IMR-90 (cell line): ENCODE results near the gene JADE2. TPM values are rescaled to one million over a fixed set of nuclear protein-coding genes. Genes with fewer than 3 reads are reported as not detected.

ENCODE experiments used
- ATAC-seq: fragments of 200-7000 bp; cut with Tn5 transposase; 2 replicates; pipeline ENCODE4 v1.9.1; 2020; ENCODE audit warnings: low read depth, mild to moderate bottlenecking, moderate library complexity
- BruUV-seq: library from RNA; stranded (reverse); fragments of 400-500 nt; replicated peaks from 2 replicates; lab custom pipeline; 2021; lab: Mats Ljungman, UMichigan
- CTCF ChIA-PET: fragments of 300-600 bp; formaldehyde crosslinking; extraction: SDS; loops from one replicate; lab custom pipeline; 2021; ENCODE audit warnings: antibody characterized with exemption; lab: Yijun Ruan, JAX
- POLR2A ChIA-PET: fragments of 300-600 bp; sonication (Branson Sonifier 250); formaldehyde crosslinking; loops from one replicate; lab custom pipeline; 2022; ENCODE audit warnings: antibody characterized with exemption; ENCODE audit not compliant: unreplicated experiment; lab: Charles Lee
- DNase-seq: peaks from one replicate; pipeline ENCODE4 v3.0.0; 2013
- H2AFZ ChIP-seq: replicated peaks from 2 replicates; pipeline ENCODE3; 2013; ENCODE audit warnings: low read length, mild to moderate bottlenecking; ENCODE audit not compliant: poor library complexity
- H2AK5ac ChIP-seq: 2 replicates; pipeline ENCODE4 v1.6.1; 2013; ENCODE audit warnings: low read depth, low read length, inconsistent platforms
- H2AK9ac ChIP-seq: replicated peaks from 2 replicates; pipeline ENCODE3; 2013; ENCODE audit warnings: mild to moderate bottlenecking, low read depth, low read length, moderate library complexity; ENCODE audit not compliant: poor library complexity
- H2BK120ac ChIP-seq: 2 replicates; pipeline ENCODE4 v1.6.1; 2013; ENCODE audit warnings: low read depth, low read length, inconsistent platforms
- H2BK15ac ChIP-seq: 3 replicates; pipeline ENCODE4 v1.6.1; 2013; ENCODE audit warnings: low read depth, low read length, inconsistent platforms
- H2BK20ac ChIP-seq: 2 replicates; pipeline ENCODE4 v1.6.1; 2013; ENCODE audit warnings: low read depth, mild to moderate bottlenecking, inconsistent platforms, low read length, moderate library complexity
- H2BK5ac ChIP-seq: 2 replicates; pipeline ENCODE4 v1.6.1; 2013; ENCODE audit warnings: mild to moderate bottlenecking, low read depth, low read length, inconsistent platforms; ENCODE audit not compliant: poor library complexity, severe bottlenecking
- H3K14ac ChIP-seq: replicated peaks from 2 replicates; pipeline ENCODE4 v1.6.1; 2013; ENCODE audit warnings: low read depth, low read length, inconsistent platforms
- H3K18ac ChIP-seq: 2 replicates; pipeline ENCODE4 v1.6.1; 2013; ENCODE audit warnings: low read depth, low read length, control low read depth
- H3K23ac ChIP-seq: 2 replicates; pipeline ENCODE4 v1.6.1; 2013; ENCODE audit warnings: low read depth, low read length, inconsistent platforms
- H3K27ac ChIP-seq: 2 replicates; pipeline ENCODE4 v1.5.1; 2013; ENCODE audit warnings: mild to moderate bottlenecking, control low read depth, low read length; ENCODE audit not compliant: insufficient read depth
- H3K27me3 ChIP-seq: 2 replicates; pipeline ENCODE4 v1.6.1; 2013; ENCODE audit warnings: low read length; ENCODE audit not compliant: control insufficient read depth, insufficient read depth
- H3K36me3 ChIP-seq: 2 replicates; pipeline ENCODE4 v1.6.1; 2013; ENCODE audit warnings: low read length, mixed read lengths; ENCODE audit not compliant: control insufficient read depth, insufficient read depth
- H3K4ac ChIP-seq: 2 replicates; pipeline ENCODE4 v1.6.1; 2013; ENCODE audit warnings: low read depth, low read length, inconsistent platforms
- H3K4me1 ChIP-seq: 2 replicates; pipeline ENCODE4 v1.6.1; 2013; ENCODE audit warnings: low read length, mixed read lengths; ENCODE audit not compliant: control insufficient read depth, insufficient read depth
- H3K4me2 ChIP-seq: 2 replicates; pipeline ENCODE4 v1.6.1; 2013; ENCODE audit warnings: low read depth, mild to moderate bottlenecking, control low read depth, low read length, moderate library complexity
- H3K4me3 ChIP-seq: 2 replicates; pipeline ENCODE4 v1.5.1; 2013; ENCODE audit warnings: low read depth, mild to moderate bottlenecking, control low read depth, low read length, moderate library complexity; ENCODE audit not compliant: insufficient read depth
- H3K56ac ChIP-seq: 2 replicates; pipeline ENCODE4 v1.6.1; 2013; ENCODE audit warnings: low read length, inconsistent platforms; ENCODE audit not compliant: insufficient read depth; ENCODE audit errors: extremely low read depth
- H3K79me1 ChIP-seq, 2 experiments: 2 replicates each; pipeline ENCODE4 v1.6.1; 2013; ENCODE audit warnings: low read length in 2 of 2, inconsistent platforms in 1 of 2, low read depth in 1 of 2
- H3K9ac ChIP-seq: 2 replicates; pipeline ENCODE4 v1.6.1; 2013; ENCODE audit warnings: low read depth, low read length, control low read depth
- H3K9me1 ChIP-seq: 2 replicates; pipeline ENCODE4 v1.6.1; 2013; ENCODE audit warnings: low read length, inconsistent platforms; ENCODE audit not compliant: insufficient read depth
- H3K9me3 ChIP-seq: 2 replicates; pipeline ENCODE4 v1.6.1; 2013; ENCODE audit warnings: low read length; ENCODE audit not compliant: control insufficient read depth, insufficient read depth
- H4K20me1 ChIP-seq: 2 replicates; pipeline ENCODE4 v1.6.1; 2013; ENCODE audit warnings: low read length, inconsistent platforms; ENCODE audit not compliant: insufficient read depth
- H4K5ac ChIP-seq: 2 replicates; pipeline ENCODE4 v1.6.1; 2013; ENCODE audit warnings: mild to moderate bottlenecking, low read depth, low read length, control low read depth
- H4K8ac ChIP-seq, 2 experiments: 2 replicates each; pipeline ENCODE4 v1.6.1; 2013; ENCODE audit warnings: low read depth in 2 of 2, low read length in 2 of 2, control low read depth in 1 of 2, inconsistent platforms in 1 of 2
- H4K91ac ChIP-seq: 2 replicates; pipeline ENCODE4 v1.6.1; 2013; ENCODE audit warnings: low read depth, low read length, inconsistent platforms; ENCODE audit not compliant: insufficient read depth
- CEBPB ChIP-seq: IDR thresholded peaks from 2 replicates; pipeline ENCODE4 v1.6.1; 2012; ENCODE audit warnings: low read depth, low read length, improper control_type of control experiment
- CTCF ChIP-seq: conservative IDR thresholded peaks from 2 replicates; pipeline ENCODE4 v1.5.1; 2012; ENCODE audit warnings: mild to moderate bottlenecking, low read depth, low read length, improper control_type of control experiment
- MAZ ChIP-seq: IDR thresholded peaks from 2 replicates; pipeline ENCODE4 v1.6.1; 2012; ENCODE audit warnings: low read depth, mild to moderate bottlenecking, low read length, improper control_type of control experiment, moderate library complexity, borderline replicate concordance
- MXI1 ChIP-seq: IDR thresholded peaks from 2 replicates; pipeline ENCODE4 v1.6.1; 2012; ENCODE audit warnings: low read depth, mild to moderate bottlenecking, low read length, moderate library complexity, borderline replicate concordance
- POLR2A ChIP-seq: IDR thresholded peaks from 2 replicates; pipeline ENCODE4 v1.6.1; 2012; ENCODE audit warnings: mild to moderate bottlenecking, low read depth, low read length
- RAD21 ChIP-seq: IDR thresholded peaks from 2 replicates; pipeline ENCODE4 v1.6.1; 2012; ENCODE audit warnings: low read length, improper control_type of control experiment
- RCOR1 ChIP-seq: IDR thresholded peaks from 2 replicates; pipeline ENCODE4 v1.6.1; 2012; ENCODE audit warnings: mild to moderate bottlenecking, low read length, improper control_type of control experiment; ENCODE audit not compliant: insufficient replicate concordance
- RFX5 ChIP-seq: IDR thresholded peaks from 2 replicates; pipeline ENCODE4 v1.8.0; 2012; ENCODE audit warnings: low read depth, mild to moderate bottlenecking, low read length, moderate library complexity
- SMC3 ChIP-seq: fragments of 150-350 bp; IDR thresholded peaks from 2 replicates; pipeline ENCODE4 v1.6.1; 2016; ENCODE audit warnings: low read depth, mild to moderate bottlenecking, antibody characterized with exemption, low read length, moderate library complexity
- USF2 ChIP-seq: fragments of 150-350 bp; IDR thresholded peaks from 2 replicates; pipeline ENCODE4 v1.6.1; 2017; ENCODE audit warnings: mild to moderate bottlenecking, antibody characterized with exemption, low read length, low read depth
- WGBS, 2 experiments: methylation state at CpG; one replicate each; pipeline versions ENCODE4 v1.1.5 to v1.1.7; 2013; ENCODE audit warnings: missing lambda C conversion rate in 2 of 2; ENCODE audit not compliant: insufficient read length in 1 of 2; ENCODE audit errors: extremely low coverage in 2 of 2; 5-methylcytosine and 5-hydroxymethylcytosine counted together
- dilution Hi-C: fragments of 300-500 bp; cut with HindIII; formaldehyde crosslinking; loops from one replicate; pipeline ENCODE4 v1.14.3; 2018; ENCODE audit warnings: low sequenced_read_pairs; ENCODE audit not compliant: unreplicated experiment
- in situ Hi-C: fragments of 300-500 bp; cut with MboI; formaldehyde crosslinking; loops from 3 replicates; pipeline ENCODE4 v1.14.3; 2019; ENCODE audit warnings: low sequenced_read_pairs, inconsistent platforms, mixed read lengths
- intact Hi-C: fragments of 100-400 bp; cut with micrococcal nuclease; formaldehyde crosslinking; loops from 2 replicates; pipeline ENCODE4 v1.10.0; 2022
- polyA plus RNA-seq, 3 experiments: library from polyadenylated mRNA; depleted of rRNA; stranded (reverse); fragments of >200 nt; gene quantifications; 2 replicates each; pipeline ENCODE4 v1.2.3, GENCODE V29; 2012; ENCODE audit warnings: low replicate concordance in 1 of 3
- total RNA-seq: library from RNA; depleted of rRNA; stranded (reverse); fragments of >200 nt; gene quantifications from 2 replicates; pipeline ENCODE4 v1.2.3, GENCODE V29; 2012
- TF ChIP-seq, protein P1 (sequence below): fragments of 150-350 bp; IDR thresholded peaks from 2 replicates; pipeline ENCODE4 v1.6.1; 2016; ENCODE audit warnings: low read depth, mild to moderate bottlenecking, low read length, moderate library complexity, borderline replicate concordance

Gene JADE2
- total and polyA plus RNA-seq, 2 of the 4 experiments (the other 2 are of a cell fraction): 13.3 to 14.9 TPM

- peak overlapping the region; percentile 49 for H3K23ac ChIP-seq
- H3K4me2 ChIP-seq: no peak overlapping the region
- H2AK5ac ChIP-seq: peak overlapping the region; percentile 98
- H3K9ac ChIP-seq: no peak overlapping the region
- peaks cover 31 to 68% of the 10 kb centered on the region in 2 experiments for H3K79me1 ChIP-seq
- peak overlapping the region; percentile 96 for H2BK5ac ChIP-seq
- H3K9me3 ChIP-seq: no peaks in the 10 kb centered on the region
- in situ Hi-C loops (no loop called here), intact Hi-C loops (no loop called here), dilution Hi-C loops (no loop called here)
- no peak for TF ChIP-seq SMC3
- TF ChIP-seq, protein P1, sequence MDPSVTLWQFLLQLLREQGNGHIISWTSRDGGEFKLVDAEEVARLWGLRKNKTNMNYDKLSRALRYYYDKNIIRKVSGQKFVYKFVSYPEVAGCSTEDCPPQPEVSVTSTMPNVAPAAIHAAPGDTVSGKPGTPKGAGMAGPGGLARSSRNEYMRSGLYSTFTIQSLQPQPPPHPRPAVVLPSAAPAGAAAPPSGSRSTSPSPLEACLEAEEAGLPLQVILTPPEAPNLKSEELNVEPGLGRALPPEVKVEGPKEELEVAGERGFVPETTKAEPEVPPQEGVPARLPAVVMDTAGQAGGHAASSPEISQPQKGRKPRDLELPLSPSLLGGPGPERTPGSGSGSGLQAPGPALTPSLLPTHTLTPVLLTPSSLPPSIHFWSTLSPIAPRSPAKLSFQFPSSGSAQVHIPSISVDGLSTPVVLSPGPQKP: no peak
- TF ChIP-seq CEBPB: no peak
- TF ChIP-seq MAZ: no peak
- TF ChIP-seq POLR2A: no peak
- no peak for TF ChIP-seq MXI1
- no peak for TF ChIP-seq RAD21
- TF ChIP-seq USF2: no peak
- TF ChIP-seq CTCF: no peak
- TF ChIP-seq RCOR1: no peak
- TF ChIP-seq RFX5: no peak
- peak overlapping the region; percentile 60 for H2AFZ ChIP-seq
- H3K36me3 ChIP-seq: peaks cover 16% of the 10 kb centered on the region
- H4K20me1 ChIP-seq: 0 out of 2 replicates have a peak, but pooled peaks cover 3% of the 10 kb centered on the region
- H2BK120ac ChIP-seq: peak overlapping the region; percentile 95
- peak overlapping the region; percentile 50; the same call in 1 of the 2 replicates for H3K56ac ChIP-seq
- peak overlapping the region; percentile 82 for H2BK20ac ChIP-seq
- H3K14ac ChIP-seq: peak overlapping the region; percentile 86
- H2AK9ac ChIP-seq: peak overlapping the region; percentile 93
- no peak overlapping the region for H3K4me3 ChIP-seq
- H3K27me3 ChIP-seq: no peaks in the 10 kb centered on the region
- H4K5ac ChIP-seq: peak overlapping the region; percentile 3; the same call in 1 of the 2 replicates
- peak overlapping the region; percentile 39 to 80; a peak in 3 of 4 replicates for H4K8ac ChIP-seq
- peak overlapping the region; percentile 89 for H3K4ac ChIP-seq
- POLR2A ChIA-PET: no interaction called here
- peak; percentile 19 for DNase-seq
- no TSS peak for BruUV-seq
- peak overlapping the region; percentile 97 for H4K91ac ChIP-seq
- H2BK15ac ChIP-seq: peak overlapping the region; percentile 82; the same call in 2 of the 3 replicates
- CTCF ChIA-PET: interaction anchor here (1.3 kb wide), 1 partner anchor 26 kb away, joined by 4 read pairs; no protein-coding TSS in a partner anchor
- 54% methylated on average over 4 of the region's 6 CpGs; no CpG with 5 or more reads in 1 of the 2 experiments for WGBS, 2 experiments
- peak overlapping the region; percentile 32 for H3K27ac ChIP-seq
- peak overlapping the region; percentile 4; the same call in 1 of the 2 replicates for H3K18ac ChIP-seq
- H3K9me1 ChIP-seq: peaks cover 62% of the 10 kb centered on the region
- H3K4me1 ChIP-seq: peaks cover 59% of the 10 kb centered on the region
- no peak for ATAC-seq
Measured at GRCh38 chr5:134553821-134554267, 28.4 kb downstream of the JADE2 start.
